HEK293 (cell line): Measurements from ENCODE around the gene CSMD2.

ENCODE experiments used
- CTCF ChIA-PET: fragments of 350-600 bp; formaldehyde crosslinking; extraction: SDS; loops from one replicate; lab custom pipeline; 2021; ENCODE audit warnings: antibody characterized with exemption; lab: Yijun Ruan, JAX
- POLR2A ChIA-PET: fragments of 300-600 bp; formaldehyde crosslinking; extraction: SDS; loops from one replicate; lab custom pipeline; 2020; ENCODE audit warnings: antibody characterized with exemption, inconsistent platforms; lab: Yijun Ruan, JAX
- H3K27ac ChIP-seq: fragments of 200-500 bp; sonication (Bioruptor generic); 2 replicates; pipeline ENCODE4 v1.5.1; 2014; ENCODE audit warnings: low read depth, low read length, control low read depth, inconsistent platforms; ENCODE audit errors: extremely low read depth
- H3K36me3 ChIP-seq, 2 experiments: fragments of 200-500 bp in 1 of 2; sonication (Bioruptor generic) in 1 of 2; 1 replicate in 1 of 2; 2 replicates in 1 of 2; pipeline ENCODE4 v1.5.1; 2014 to 2017; ENCODE audit warnings: inconsistent platforms in 2 of 2, low read length in 2 of 2; ENCODE audit not compliant: control insufficient read depth in 2 of 2, insufficient read depth in 1 of 2
- H3K4me1 ChIP-seq: fragments of 200-500 bp; sonication (Bioruptor generic); 2 replicates; pipeline ENCODE4 v1.5.1; 2014; ENCODE audit warnings: mild to moderate bottlenecking, low read length, inconsistent platforms; ENCODE audit not compliant: control insufficient read depth, insufficient read depth
- H3K4me3 ChIP-seq: 2 replicates; pipeline ENCODE4 v1.5.1; 2011; ENCODE audit warnings: low read depth, mild to moderate bottlenecking, control low read depth, low read length, moderate library complexity
- H3K9me3 ChIP-seq: fragments of 200-500 bp; sonication (Bioruptor generic); 2 replicates; pipeline ENCODE4 v1.5.1; 2014; ENCODE audit warnings: low read depth, low read length, inconsistent platforms; ENCODE audit not compliant: control insufficient read depth, insufficient read depth
- GLIS2 ChIP-seq: fragments of 450-650 bp; formaldehyde crosslinking; IDR thresholded peaks from 2 replicates; pipeline ENCODE4 v1.5.1; 2016; ENCODE audit warnings: missing biosample characterization, missing genetic modification characterization
- TCF7L2 ChIP-seq: IDR thresholded peaks from 2 replicates; pipeline ENCODE4 v1.6.1; 2011; ENCODE audit warnings: low read depth, mild to moderate bottlenecking, inconsistent platforms, low read length, moderate library complexity, borderline replicate concordance
- TRIM28 ChIP-seq: IDR thresholded peaks from 2 replicates; pipeline ENCODE4 v1.6.1; 2011; ENCODE audit warnings: low read length, control low read depth, borderline replicate concordance
- WT1 ChIP-seq: fragments of 450-650 bp; formaldehyde crosslinking; IDR thresholded peaks from 2 replicates; pipeline ENCODE4 v1.5.1; 2016; ENCODE audit warnings: missing biosample characterization, missing genetic modification characterization
- ZBTB17 ChIP-seq: fragments of 450-650 bp; formaldehyde crosslinking; IDR thresholded peaks from 2 replicates; pipeline ENCODE4 v1.5.1; 2016; ENCODE audit warnings: missing biosample characterization, missing genetic modification characterization
- ZBTB20 ChIP-seq: fragments of 450-650 bp; formaldehyde crosslinking; IDR thresholded peaks from 2 replicates; pipeline ENCODE4 v1.5.1; 2016; ENCODE audit warnings: missing biosample characterization, missing genetic modification characterization
- ZEB2 ChIP-seq: fragments of 450-650 bp; formaldehyde crosslinking; IDR thresholded peaks from 2 replicates; pipeline ENCODE4 v1.5.1; 2016; ENCODE audit warnings: missing biosample characterization, missing genetic modification characterization
- ZFP3 ChIP-seq: fragments of 450-650 bp; formaldehyde crosslinking; IDR thresholded peaks from 2 replicates; pipeline ENCODE4 v1.5.1; 2016; ENCODE audit warnings: low read depth, missing biosample characterization, missing genetic modification characterization
- ZNF133 ChIP-seq: fragments of 450-650 bp; formaldehyde crosslinking; IDR thresholded peaks from 2 replicates; pipeline ENCODE4 v1.5.1; 2016; ENCODE audit warnings: missing biosample characterization, missing genetic modification characterization
- ZNF140 ChIP-seq: fragments of 450-650 bp; formaldehyde crosslinking; IDR thresholded peaks from 2 replicates; pipeline ENCODE4 v1.5.1; 2016; ENCODE audit warnings: missing biosample characterization, missing genetic modification characterization
- ZNF157 ChIP-seq: fragments of 450-650 bp; formaldehyde crosslinking; IDR thresholded peaks from 2 replicates; pipeline ENCODE4 v1.5.1; 2016; ENCODE audit warnings: missing biosample characterization, missing genetic modification characterization
- ZNF391 ChIP-seq: fragments of 450-650 bp; formaldehyde crosslinking; IDR thresholded peaks from 2 replicates; pipeline ENCODE4 v1.5.1; 2016; ENCODE audit warnings: low read depth, missing biosample characterization, missing genetic modification characterization, borderline replicate concordance
- ZNF426 ChIP-seq: fragments of 450-650 bp; formaldehyde crosslinking; IDR thresholded peaks from 2 replicates; pipeline ENCODE4 v1.5.1; 2017; ENCODE audit warnings: missing biosample characterization, missing genetic modification characterization, mild to moderate bottlenecking, inconsistent platforms, moderate library complexity
- ZNF449 ChIP-seq: fragments of 450-650 bp; formaldehyde crosslinking; IDR thresholded peaks from 2 replicates; pipeline ENCODE4 v1.5.1; 2017; ENCODE audit warnings: missing biosample characterization, mild to moderate bottlenecking, missing genetic modification characterization, moderate library complexity
- ZNF560 ChIP-seq: fragments of 450-650 bp; formaldehyde crosslinking; IDR thresholded peaks from 2 replicates; pipeline ENCODE4 v1.5.1; 2017; ENCODE audit warnings: missing biosample characterization, missing genetic modification characterization, borderline replicate concordance
- ZNF571 ChIP-seq: fragments of 450-650 bp; formaldehyde crosslinking; IDR thresholded peaks from 2 replicates; pipeline ENCODE4 v1.5.0; 2017; ENCODE audit warnings: missing biosample characterization, missing genetic modification characterization
- ZNF664 ChIP-seq: fragments of 450-650 bp; formaldehyde crosslinking; IDR thresholded peaks from 2 replicates; pipeline ENCODE4 v1.5.1; 2016; ENCODE audit warnings: missing biosample characterization, missing genetic modification characterization
- ZNF701 ChIP-seq: fragments of 450-650 bp; formaldehyde crosslinking; IDR thresholded peaks from 2 replicates; pipeline ENCODE4 v1.5.1; 2016; ENCODE audit warnings: missing biosample characterization, missing genetic modification characterization
- ZNF837 ChIP-seq: fragments of 450-650 bp; formaldehyde crosslinking; IDR thresholded peaks from 2 replicates; pipeline ENCODE4 v1.5.1; 2016; ENCODE audit warnings: missing biosample characterization, missing genetic modification characterization
- TF ChIP-seq, protein P1 (sequence below): fragments of 450-650 bp; formaldehyde crosslinking; IDR thresholded peaks from 2 replicates; pipeline ENCODE4 v1.5.1; 2017; ENCODE audit warnings: missing biosample characterization, missing genetic modification characterization
- TF ChIP-seq, protein P2 (sequence below): fragments of 450-650 bp; formaldehyde crosslinking; IDR thresholded peaks from 2 replicates; pipeline ENCODE4 v1.5.0; 2017; ENCODE audit warnings: missing biosample characterization, missing genetic modification characterization, borderline replicate concordance
- TF ChIP-seq, protein P3 (sequence below): fragments of 450-650 bp; formaldehyde crosslinking; IDR thresholded peaks from 2 replicates; pipeline ENCODE4 v1.5.1; 2016; ENCODE audit warnings: missing biosample characterization, missing genetic modification characterization
- TF ChIP-seq, protein P4 (sequence below): fragments of 450-650 bp; formaldehyde crosslinking; IDR thresholded peaks from 2 replicates; pipeline ENCODE4 v1.5.1; 2017; ENCODE audit warnings: missing biosample characterization, missing genetic modification characterization

Gene CSMD2

GRCh38 chr1:34057347-34058130 is 107.5 kb downstream of the CSMD2 start (continued):
- TF ChIP-seq, protein P1, sequence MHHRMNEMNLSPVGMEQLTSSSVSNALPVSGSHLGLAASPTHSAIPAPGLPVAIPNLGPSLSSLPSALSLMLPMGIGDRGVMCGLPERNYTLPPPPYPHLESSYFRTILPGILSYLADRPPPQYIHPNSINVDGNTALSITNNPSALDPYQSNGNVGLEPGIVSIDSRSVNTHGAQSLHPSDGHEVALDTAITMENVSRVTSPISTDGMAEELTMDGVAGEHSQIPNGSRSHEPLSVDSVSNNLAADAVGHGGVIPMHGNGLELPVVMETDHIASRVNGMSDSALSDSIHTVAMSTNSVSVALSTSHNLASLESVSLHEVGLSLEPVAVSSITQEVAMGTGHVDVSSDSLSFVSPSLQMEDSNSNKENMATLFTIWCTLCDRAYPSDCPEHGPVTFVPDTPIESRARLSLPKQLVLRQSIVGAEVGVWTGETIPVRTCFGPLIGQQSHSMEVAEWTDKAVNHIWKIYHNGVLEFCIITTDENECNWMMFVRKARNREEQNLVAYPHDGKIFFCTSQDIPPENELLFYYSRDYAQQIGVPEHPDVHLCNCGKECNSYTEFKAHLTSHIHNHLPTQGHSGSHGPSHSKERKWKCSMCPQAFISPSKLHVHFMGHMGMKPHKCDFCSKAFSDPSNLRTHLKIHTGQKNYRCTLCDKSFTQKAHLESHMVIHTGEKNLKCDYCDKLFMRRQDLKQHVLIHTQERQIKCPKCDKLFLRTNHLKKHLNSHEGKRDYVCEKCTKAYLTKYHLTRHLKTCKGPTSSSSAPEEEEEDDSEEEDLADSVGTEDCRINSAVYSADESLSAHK (tag by site-specific recombination): no peak
- TF ChIP-seq ZNF571 (tag by site-specific recombination) (no peak), ZFP3 (tag by site-specific recombination) (no peak), ZEB2 (tag by site-specific recombination) (no peak), ZNF157 (tag by site-specific recombination) (no peak)

DNA sequence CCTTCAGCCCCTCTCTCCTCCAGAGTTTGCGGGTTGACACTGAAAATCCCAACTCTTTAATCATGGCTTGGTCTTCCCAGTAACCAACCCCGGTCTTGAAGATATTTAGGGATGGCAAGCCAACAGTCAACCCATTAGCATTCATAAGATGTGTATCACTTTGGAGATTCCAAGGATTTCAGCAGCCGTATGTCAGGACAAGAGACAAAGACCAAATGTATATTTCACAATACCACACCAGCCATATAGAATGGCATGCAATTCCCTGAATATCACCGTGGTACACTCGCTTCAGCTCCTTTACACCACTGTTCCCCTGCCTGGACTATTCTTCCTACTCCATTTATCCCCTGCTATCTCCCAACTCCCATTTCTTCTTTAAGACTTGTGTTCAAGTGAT is 109.2 kb downstream of the CSMD2 start:
- Histone ChIP-seq H3K4me3 (no peak overlapping the region), H3K9me3 (no peaks in the 10 kb centered on the region), H3K4me1 (no peaks in the 10 kb centered on the region), H3K27ac (no peak overlapping the region), H3K36me3 (no peaks in the 10 kb centered on the region)
- no peak for TF ChIP-seq ZNF140
- TF ChIP-seq, protein P2, sequence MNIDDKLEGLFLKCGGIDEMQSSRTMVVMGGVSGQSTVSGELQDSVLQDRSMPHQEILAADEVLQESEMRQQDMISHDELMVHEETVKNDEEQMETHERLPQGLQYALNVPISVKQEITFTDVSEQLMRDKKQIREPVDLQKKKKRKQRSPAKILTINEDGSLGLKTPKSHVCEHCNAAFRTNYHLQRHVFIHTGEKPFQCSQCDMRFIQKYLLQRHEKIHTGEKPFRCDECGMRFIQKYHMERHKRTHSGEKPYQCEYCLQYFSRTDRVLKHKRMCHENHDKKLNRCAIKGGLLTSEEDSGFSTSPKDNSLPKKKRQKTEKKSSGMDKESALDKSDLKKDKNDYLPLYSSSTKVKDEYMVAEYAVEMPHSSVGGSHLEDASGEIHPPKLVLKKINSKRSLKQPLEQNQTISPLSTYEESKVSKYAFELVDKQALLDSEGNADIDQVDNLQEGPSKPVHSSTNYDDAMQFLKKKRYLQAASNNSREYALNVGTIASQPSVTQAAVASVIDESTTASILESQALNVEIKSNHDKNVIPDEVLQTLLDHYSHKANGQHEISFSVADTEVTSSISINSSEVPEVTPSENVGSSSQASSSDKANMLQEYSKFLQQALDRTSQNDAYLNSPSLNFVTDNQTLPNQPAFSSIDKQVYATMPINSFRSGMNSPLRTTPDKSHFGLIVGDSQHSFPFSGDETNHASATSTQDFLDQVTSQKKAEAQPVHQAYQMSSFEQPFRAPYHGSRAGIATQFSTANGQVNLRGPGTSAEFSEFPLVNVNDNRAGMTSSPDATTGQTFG (tag by site-specific recombination): no peak
- TF ChIP-seq, protein P3, sequence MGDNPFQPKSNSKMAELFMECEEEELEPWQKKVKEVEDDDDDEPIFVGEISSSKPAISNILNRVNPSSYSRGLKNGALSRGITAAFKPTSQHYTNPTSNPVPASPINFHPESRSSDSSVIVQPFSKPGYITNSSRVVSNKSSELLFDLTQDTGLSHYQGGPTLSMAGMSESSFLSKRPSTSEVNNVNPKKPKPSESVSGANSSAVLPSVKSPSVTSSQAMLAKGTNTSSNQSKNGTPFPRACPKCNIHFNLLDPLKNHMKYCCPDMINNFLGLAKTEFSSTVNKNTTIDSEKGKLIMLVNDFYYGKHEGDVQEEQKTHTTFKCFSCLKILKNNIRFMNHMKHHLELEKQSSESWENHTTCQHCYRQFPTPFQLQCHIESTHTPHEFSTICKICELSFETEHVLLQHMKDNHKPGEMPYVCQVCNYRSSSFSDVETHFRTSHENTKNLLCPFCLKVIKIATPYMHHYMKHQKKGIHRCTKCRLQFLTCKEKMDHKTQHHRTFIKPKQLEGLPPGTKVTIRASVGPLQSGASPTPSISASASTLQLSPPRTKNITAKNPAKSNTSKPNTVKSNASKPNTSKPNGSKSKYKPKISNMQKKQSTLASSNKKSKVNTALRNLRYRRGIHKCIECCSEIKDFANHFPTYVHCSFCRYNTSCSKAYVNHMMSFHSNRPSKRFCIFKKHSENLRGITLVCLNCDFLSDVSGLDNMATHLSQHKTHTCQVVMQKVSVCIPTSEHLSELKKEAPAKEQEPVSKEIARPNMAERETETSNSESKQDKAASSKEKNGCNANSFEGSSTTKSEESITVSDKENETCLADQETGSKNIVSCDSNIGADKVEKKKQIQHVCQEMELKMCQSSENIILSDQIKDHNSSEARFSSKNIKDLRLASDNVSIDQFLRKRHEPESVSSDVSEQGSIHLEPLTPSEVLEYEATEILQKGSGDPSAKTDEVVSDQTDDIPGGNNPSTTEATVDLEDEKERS (tag by site-specific recombination): no peak
- no peak for TF ChIP-seq TCF7L2
- TF ChIP-seq ZNF133: no peak
- TF ChIP-seq ZBTB17 (tag by site-specific recombination): no peak
- no peak for TF ChIP-seq ZBTB20 (tag by site-specific recombination)
- no peak for TF ChIP-seq WT1
- TF ChIP-seq ZNF391 (tag by site-specific recombination): no peak
- no peak for TF ChIP-seq ZNF449 (tag by site-specific recombination)
- TF ChIP-seq ZNF701 (tag by site-specific recombination): no peak
- TF ChIP-seq ZNF560: no peak
- no peak for TF ChIP-seq TRIM28
- TF ChIP-seq ZNF837 (tag by site-specific recombination): no peak
- TF ChIP-seq, protein P4, sequence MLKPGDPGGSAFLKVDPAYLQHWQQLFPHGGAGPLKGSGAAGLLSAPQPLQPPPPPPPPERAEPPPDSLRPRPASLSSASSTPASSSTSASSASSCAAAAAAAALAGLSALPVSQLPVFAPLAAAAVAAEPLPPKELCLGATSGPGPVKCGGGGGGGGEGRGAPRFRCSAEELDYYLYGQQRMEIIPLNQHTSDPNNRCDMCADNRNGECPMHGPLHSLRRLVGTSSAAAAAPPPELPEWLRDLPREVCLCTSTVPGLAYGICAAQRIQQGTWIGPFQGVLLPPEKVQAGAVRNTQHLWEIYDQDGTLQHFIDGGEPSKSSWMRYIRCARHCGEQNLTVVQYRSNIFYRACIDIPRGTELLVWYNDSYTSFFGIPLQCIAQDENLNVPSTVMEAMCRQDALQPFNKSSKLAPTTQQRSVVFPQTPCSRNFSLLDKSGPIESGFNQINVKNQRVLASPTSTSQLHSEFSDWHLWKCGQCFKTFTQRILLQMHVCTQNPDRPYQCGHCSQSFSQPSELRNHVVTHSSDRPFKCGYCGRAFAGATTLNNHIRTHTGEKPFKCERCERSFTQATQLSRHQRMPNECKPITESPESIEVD (tag by site-specific recombination): no peak
- TF ChIP-seq ZNF426 (tag by site-specific recombination): no peak
- no peak for TF ChIP-seq GLIS2 (tag by site-specific recombination)
- no peak for TF ChIP-seq ZNF664 (tag by site-specific recombination)
- ChIA-PET POLR2A (no interaction called here), CTCF (no interaction called here)
